ENCODE measurements around the gene GRXCR1.

The GRXCR1 gene

GRCh38 chr4:42928582-42928981 is 36.1 kb downstream of the GRXCR1 start:
- no peak for DNase-seq (ENCODE audit: low spot score)

- no peak for DNase-seq (ENCODE audit: low spot score)
These were observed 49.7 kb downstream of the GRXCR1 start for GRCh38 chr4:42942216-42942615.

- DNase-seq (ENCODE audit: low spot score): no peak
These were observed 53.4 kb downstream of the GRXCR1 start for GRCh38 chr4:42945874-42946273.

GRCh38 chr4:42953321-42953720 is 60.8 kb downstream of the GRXCR1 start:
- DNase-seq (ENCODE audit: low spot score): no peak

- no peak for DNase-seq (ENCODE audit: low spot score)
These were observed 62.6 kb downstream of the GRXCR1 start for GRCh38 chr4:42954963-42955669.

GRCh38 chr4:42955746-42956505 is 63.4 kb downstream of the GRXCR1 start:
- DNase-seq (ENCODE audit: low spot score): no peak

- no peak for DNase-seq (ENCODE audit: low spot score)
These were observed 72.8 kb downstream of the GRXCR1 start for GRCh38 chr4:42965326-42965725.

- no peak for DNase-seq (ENCODE audit: low spot score)
These were observed 93.5 kb downstream of the GRXCR1 start for GRCh38 chr4:42985976-42986375.

GRCh38 chr4:42995343-42995944 is 102.9 kb downstream of the GRXCR1 start:
- peak; percentile 29 for DNase-seq (ENCODE audit: low spot score)

- DNase-seq (ENCODE audit: low spot score): no peak
These were observed 116.3 kb downstream of the GRXCR1 start for GRCh38 chr4:43008793-43009192.

GRCh38 chr4:43014256-43014655 is 121.7 kb downstream of the GRXCR1 start:
- no peak for DNase-seq (ENCODE audit: low spot score)

- no peak for DNase-seq (ENCODE audit: low spot score)
These were observed 149.1 kb downstream of the GRXCR1 start for GRCh38 chr4:43041632-43042031.

- no peak for DNase-seq (ENCODE audit: low spot score)
These were observed 154.5 kb downstream of the GRXCR1 start for GRCh38 chr4:43047058-43047457.

GRCh38 chr4:43048570-43048969 is 156.1 kb downstream of the GRXCR1 start:
- DNase-seq (ENCODE audit: low spot score): no peak

GRCh38 chr4:43049326-43049725 is 156.8 kb downstream of the GRXCR1 start:
- DNase-seq (ENCODE audit: low spot score): no peak

- DNase-seq (ENCODE audit: low spot score): no peak
These were observed 173.9 kb downstream of the GRXCR1 start for GRCh38 chr4:43066415-43066814.

GRCh38 chr4:43071069-43071468 is 178.6 kb downstream of the GRXCR1 start:
- no peak for DNase-seq (ENCODE audit: low spot score)

Data from AG20443 (cell line).